Panc1 (cell line): ENCODE results near the gene CTAG2. TPM values are rescaled to one million over a fixed set of nuclear protein-coding genes. Genes with fewer than 3 reads are reported as not detected.

Source experiments
- ATAC-seq: fragments of 200-7000 bp; cut with Tn5 transposase; 2 replicates; pipeline ENCODE4 v1.9.1; 2020; ENCODE audit warnings: mild to moderate bottlenecking, moderate library complexity
- BruUV-seq: library from RNA; stranded (reverse); fragments of 400-500 nt; replicated peaks from 2 replicates; lab custom pipeline; 2021; lab: Mats Ljungman, UMichigan
- CTCF ChIA-PET: fragments of 300-600 bp; sonication (Branson Sonifier 250); formaldehyde crosslinking; loops from one replicate; lab custom pipeline; 2022; ENCODE audit warnings: antibody characterized with exemption; lab: Charles Lee
- POLR2A ChIA-PET: fragments of 300-600 bp; sonication (Branson Sonifier 250); formaldehyde crosslinking; loops from one replicate; lab custom pipeline; 2022; ENCODE audit warnings: antibody characterized with exemption; lab: Charles Lee
- DNase-seq: peaks from one replicate; pipeline ENCODE4 v3.0.0-alpha.2; 2010; ENCODE audit warnings: low read depth, low spot score
- H3K27ac ChIP-seq: 2 replicates; pipeline ENCODE4 v1.5.1; 2011; ENCODE audit warnings: mild to moderate bottlenecking, low read length, inconsistent platforms
- H3K27me3 ChIP-seq: fragments of 200-500 bp; sonication (Bioruptor generic); 2 replicates; pipeline ENCODE4 v1.6.0; 2014; ENCODE audit warnings: low read length, inconsistent platforms; ENCODE audit not compliant: control insufficient read depth, insufficient read depth
- H3K36me3 ChIP-seq: fragments of 200-500 bp; sonication (Bioruptor generic); 2 replicates; pipeline ENCODE4 v1.5.1; 2014; ENCODE audit warnings: inconsistent platforms, mild to moderate bottlenecking, low read length, moderate library complexity; ENCODE audit not compliant: control insufficient read depth, insufficient read depth
- H3K4me1 ChIP-seq: 2 replicates; pipeline ENCODE4 v1.5.1; 2011; ENCODE audit warnings: inconsistent platforms, mild to moderate bottlenecking, low read length, moderate library complexity; ENCODE audit not compliant: control insufficient read depth, insufficient read depth
- H3K4me3 ChIP-seq, 2 experiments: 2 replicates each; pipeline ENCODE4 v1.5.1; 2011 to 2012; ENCODE audit warnings: low read depth in 2 of 2, low read length in 2 of 2, mild to moderate bottlenecking in 2 of 2, inconsistent platforms in 1 of 2, moderate library complexity in 1 of 2
- H3K9me3 ChIP-seq: fragments of 200-500 bp; sonication (Bioruptor generic); 2 replicates; pipeline ENCODE4 v1.5.1; 2014; ENCODE audit warnings: low read depth, mild to moderate bottlenecking, inconsistent platforms, low read length, moderate library complexity; ENCODE audit not compliant: control insufficient read depth, insufficient read depth
- POLR2AphosphoS5 ChIP-seq: IDR thresholded peaks from 2 replicates; pipeline ENCODE4 v1.6.1; 2012; ENCODE audit warnings: mild to moderate bottlenecking, low read depth, low read length, moderate library complexity
- REST ChIP-seq, 2 experiments: IDR thresholded peaks; 2 replicates each; pipeline ENCODE4 v1.6.1; 2011 to 2012; ENCODE audit warnings: low read depth in 2 of 2, control low read depth in 1 of 2, low read length in 1 of 2, mild to moderate bottlenecking in 1 of 2, moderate library complexity in 1 of 2; ENCODE audit not compliant: insufficient read depth in 1 of 2
- SIN3A ChIP-seq: IDR thresholded peaks from 2 replicates; pipeline ENCODE4 v1.6.1; 2012; ENCODE audit warnings: low read depth, mild to moderate bottlenecking, low read length, moderate library complexity, borderline replicate concordance; ENCODE audit not compliant: insufficient read depth
- TCF7L2 ChIP-seq: IDR thresholded peaks from 2 replicates; pipeline ENCODE4 v1.6.1; 2011; ENCODE audit warnings: mild to moderate bottlenecking, low read depth, low read length, inconsistent platforms
- in situ Hi-C: cut with HindIII; loops from 2 replicates; pipeline ENCODE4 v1.10.0; 2016; ENCODE audit warnings: low sequenced_read_pairs, low pct_unique_long_range_greater_than_20kb
- intact Hi-C: fragments of 100-400 bp; cut with micrococcal nuclease; formaldehyde crosslinking; loops from one replicate; pipeline ENCODE4 v1.10.0; 2022; ENCODE audit not compliant: unreplicated experiment
- total RNA-seq: library from RNA; stranded (reverse); gene quantifications from one replicate; pipeline ENCODE4 v1.2.1, GENCODE V29; 2021; ENCODE audit not compliant: unreplicated experiment
- TF ChIP-seq, protein P1 (sequence below): fragments of 450-650 bp; IDR thresholded peaks from 2 replicates; pipeline ENCODE4 v1.5.1; 2017; ENCODE audit warnings: mild to moderate bottlenecking

The CTAG2 gene
- total RNA-seq, 1 experiment from 2014 or later: not detected

GRCh38 chrX:154603438-154604430, 49.6 kb downstream of the CTAG2 start:
- CTCF ChIA-PET: no interaction called here
- no TSS peak for BruUV-seq
- Histone ChIP-seq H3K9me3 (no peaks in the 10 kb centered on the region), H3K4me3 (no peak overlapping the region), H3K36me3 (no peaks in the 10 kb centered on the region), H3K4me1 (peaks cover 15% of the 10 kb centered on the region), H3K27me3 (no peaks in the 10 kb centered on the region), H3K27ac (peak overlapping the region; percentile 72)
- DNase-seq (peak; percentile 56), ATAC-seq (peak; percentile 87)
- intact Hi-C loops: no loop called here
- POLR2A ChIA-PET: no interaction called here
- in situ Hi-C loops: no loop called here
- TF ChIP-seq, protein P1, sequence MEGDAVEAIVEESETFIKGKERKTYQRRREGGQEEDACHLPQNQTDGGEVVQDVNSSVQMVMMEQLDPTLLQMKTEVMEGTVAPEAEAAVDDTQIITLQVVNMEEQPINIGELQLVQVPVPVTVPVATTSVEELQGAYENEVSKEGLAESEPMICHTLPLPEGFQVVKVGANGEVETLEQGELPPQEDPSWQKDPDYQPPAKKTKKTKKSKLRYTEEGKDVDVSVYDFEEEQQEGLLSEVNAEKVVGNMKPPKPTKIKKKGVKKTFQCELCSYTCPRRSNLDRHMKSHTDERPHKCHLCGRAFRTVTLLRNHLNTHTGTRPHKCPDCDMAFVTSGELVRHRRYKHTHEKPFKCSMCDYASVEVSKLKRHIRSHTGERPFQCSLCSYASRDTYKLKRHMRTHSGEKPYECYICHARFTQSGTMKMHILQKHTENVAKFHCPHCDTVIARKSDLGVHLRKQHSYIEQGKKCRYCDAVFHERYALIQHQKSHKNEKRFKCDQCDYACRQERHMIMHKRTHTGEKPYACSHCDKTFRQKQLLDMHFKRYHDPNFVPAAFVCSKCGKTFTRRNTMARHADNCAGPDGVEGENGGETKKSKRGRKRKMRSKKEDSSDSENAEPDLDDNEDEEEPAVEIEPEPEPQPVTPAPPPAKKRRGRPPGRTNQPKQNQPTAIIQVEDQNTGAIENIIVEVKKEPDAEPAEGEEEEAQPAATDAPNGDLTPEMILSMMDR: no peak
- TF ChIP-seq POLR2AphosphoS5 (no peak), SIN3A (no peak), REST (IDR thresholded peaks at IDR 0.05; ENCODE audit: insufficient read depth in 1 of 2, low read depth in 2 of 2, low read length in 1 of 2) (no peak), TCF7L2 (no peak)

DNA sequence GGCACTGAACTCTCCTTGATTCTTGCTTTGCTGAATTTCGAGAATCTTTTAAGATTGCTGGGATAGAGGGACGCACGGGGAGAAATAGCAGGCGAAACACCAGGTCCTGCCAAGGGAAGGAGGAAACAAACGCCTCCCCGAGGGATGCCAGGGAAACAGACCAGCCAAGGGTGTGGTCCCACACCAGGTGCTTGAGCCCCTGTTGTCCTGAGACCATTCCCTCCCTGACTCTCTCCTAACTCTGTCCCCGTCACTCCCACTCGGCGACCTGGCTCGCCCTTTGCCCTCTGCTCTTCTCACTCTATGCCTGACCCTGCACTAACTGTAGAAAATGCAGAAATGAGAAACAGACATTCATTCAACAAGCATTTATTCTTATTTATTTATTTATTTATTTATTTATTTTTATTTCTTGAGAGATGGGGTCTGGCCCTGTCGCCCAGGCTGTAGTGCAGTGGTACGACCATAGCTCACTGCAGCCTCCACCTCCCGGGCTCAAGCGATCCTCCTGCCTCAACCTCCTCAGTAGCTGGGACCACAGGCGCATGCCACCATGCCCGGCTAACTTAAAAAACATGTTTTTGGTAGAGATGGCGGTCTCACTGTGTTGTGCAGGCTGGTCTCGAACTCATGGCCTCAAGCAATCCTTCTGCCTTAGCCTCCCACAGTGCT, 50.5 kb downstream of the CTAG2 start:
- peaks cover 15% of the 10 kb centered on the region for H3K4me1 ChIP-seq

More for the DNA sequence above, 50.5 kb downstream of the CTAG2 start:
- no peaks in the 10 kb centered on the region for H3K27me3 ChIP-seq
- in situ Hi-C loops: no loop called here
- no peaks in the 10 kb centered on the region for H3K9me3 ChIP-seq
- peak overlapping the region; percentile 72 for H3K27ac ChIP-seq
- POLR2A ChIA-PET: no interaction called here
- BruUV-seq: no TSS peak
- DNase-seq (no peak), ATAC-seq (no peak)
- TF ChIP-seq REST (IDR thresholded peaks at IDR 0.05; ENCODE audit: insufficient read depth in 1 of 2, low read depth in 2 of 2, low read length in 1 of 2) (no peak), POLR2AphosphoS5 (no peak), SIN3A (no peak), TCF7L2 (no peak)
- TF ChIP-seq, protein P1: no peak
- intact Hi-C loops: no loop called here
- H3K4me3 ChIP-seq: no peak overlapping the region
- H3K36me3 ChIP-seq: no peaks in the 10 kb centered on the region
- CTCF ChIA-PET: no interaction called here
